Left ventricle myocardium superior (tissue), 1 donor: Measurements from ENCODE around the gene TSPEAR. TPM values are rescaled to one million over a fixed set of nuclear protein-coding genes. Genes with fewer than 3 reads are reported as not detected.
A peak's percentile ranks its signal among the peaks of the same experiment; 100 is the strongest.
"Not testable (repeated sequence)": the region's sequence is repeated elsewhere in the genome, so short reads cannot be mapped to it uniquely, and the experiment has no call there.

Source experiments
- ATAC-seq: fragments of 200-7000 bp; cut with Tn5 transposase; one replicate; pipeline ENCODE4 v1.9.1; 2020; ENCODE audit warnings: mild to moderate bottlenecking, moderate library complexity
- DNase-seq: peaks from one replicate; pipeline ENCODE4 v3.0.0-alpha.2; 2020
- intact Hi-C: fragments of 100-400 bp; cut with micrococcal nuclease; formaldehyde crosslinking; loops from one replicate; pipeline ENCODE4 v1.11.0; 2022
- total RNA-seq: library from RNA; stranded (reverse); fragmentation: NEBNext Ultra II Directional; extraction: Animal tissue kit (Norgen Biotek cat#: 25700); gene quantifications from one replicate; pipeline ENCODE4 v1.2.1, GENCODE V29; 2021
- donor health status: DM: no; HTN: yes; CAD: no; lungs with severe emphysema.

Gene TSPEAR
- total RNA-seq, 1 donor from 2014 or later = 2.7 TPM

DNA sequence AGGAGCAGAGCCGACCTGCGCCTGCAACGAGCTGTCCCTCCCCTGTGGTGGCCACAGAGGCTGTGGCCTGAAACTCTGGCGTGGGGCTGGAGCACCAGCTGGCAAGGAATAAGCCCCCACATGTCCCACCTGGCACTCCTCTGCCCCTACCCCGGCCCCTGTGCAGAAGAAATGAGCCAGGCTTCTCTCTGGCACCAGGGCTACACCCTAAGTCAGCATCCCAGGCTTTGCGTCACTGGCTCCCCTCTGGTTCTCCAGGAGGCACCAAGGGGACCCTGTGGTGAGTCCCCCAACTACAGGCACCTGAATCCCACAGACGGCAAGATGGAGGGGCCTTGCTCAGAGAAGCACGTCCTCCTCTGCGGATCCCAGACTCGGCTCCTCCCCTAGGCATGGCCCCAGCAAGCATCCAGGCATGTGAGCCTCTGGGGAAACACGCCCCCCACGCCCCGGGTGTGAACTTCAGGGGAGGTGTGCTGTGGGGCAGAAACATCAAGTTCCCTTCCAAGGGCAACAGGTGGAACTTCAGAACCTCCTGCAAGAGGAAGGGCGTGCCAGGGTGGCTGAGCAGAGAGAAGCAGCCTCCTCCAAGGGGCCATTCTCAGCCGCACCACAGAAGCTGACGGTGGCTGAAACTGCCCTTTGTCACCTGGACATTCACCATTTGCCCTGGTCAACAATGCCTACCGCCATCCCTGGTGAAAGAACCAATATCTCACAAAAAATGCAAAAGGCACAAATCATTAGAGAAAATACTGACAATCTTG is 108.1 kb downstream of the TSPEAR start:
- DNase-seq (no peak), ATAC-seq (no peak)
- intact Hi-C loops = no loop called here

DNA sequence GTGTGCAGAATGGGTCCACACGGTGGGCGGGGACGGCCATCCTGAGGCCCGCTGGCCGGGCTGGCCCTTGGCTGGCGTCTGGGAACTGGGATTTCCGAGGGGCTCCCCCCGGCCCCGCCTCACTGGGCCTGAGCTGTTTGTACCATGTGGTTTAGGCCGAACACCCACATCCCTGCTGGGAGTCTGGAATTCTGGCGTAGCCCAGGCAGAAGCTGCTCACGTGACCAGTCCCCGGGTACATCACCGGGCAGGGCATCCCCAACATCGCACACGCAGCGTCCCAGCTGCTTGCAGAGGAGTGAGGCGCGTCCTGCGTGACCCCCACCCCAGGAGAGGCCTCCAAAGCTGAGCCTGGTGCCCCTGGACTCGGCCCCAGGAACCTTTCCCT is 108.9 kb downstream of the TSPEAR start:
- intact Hi-C loops = no loop called here
- ATAC-seq (no peak), DNase-seq (no peak)

DNA sequence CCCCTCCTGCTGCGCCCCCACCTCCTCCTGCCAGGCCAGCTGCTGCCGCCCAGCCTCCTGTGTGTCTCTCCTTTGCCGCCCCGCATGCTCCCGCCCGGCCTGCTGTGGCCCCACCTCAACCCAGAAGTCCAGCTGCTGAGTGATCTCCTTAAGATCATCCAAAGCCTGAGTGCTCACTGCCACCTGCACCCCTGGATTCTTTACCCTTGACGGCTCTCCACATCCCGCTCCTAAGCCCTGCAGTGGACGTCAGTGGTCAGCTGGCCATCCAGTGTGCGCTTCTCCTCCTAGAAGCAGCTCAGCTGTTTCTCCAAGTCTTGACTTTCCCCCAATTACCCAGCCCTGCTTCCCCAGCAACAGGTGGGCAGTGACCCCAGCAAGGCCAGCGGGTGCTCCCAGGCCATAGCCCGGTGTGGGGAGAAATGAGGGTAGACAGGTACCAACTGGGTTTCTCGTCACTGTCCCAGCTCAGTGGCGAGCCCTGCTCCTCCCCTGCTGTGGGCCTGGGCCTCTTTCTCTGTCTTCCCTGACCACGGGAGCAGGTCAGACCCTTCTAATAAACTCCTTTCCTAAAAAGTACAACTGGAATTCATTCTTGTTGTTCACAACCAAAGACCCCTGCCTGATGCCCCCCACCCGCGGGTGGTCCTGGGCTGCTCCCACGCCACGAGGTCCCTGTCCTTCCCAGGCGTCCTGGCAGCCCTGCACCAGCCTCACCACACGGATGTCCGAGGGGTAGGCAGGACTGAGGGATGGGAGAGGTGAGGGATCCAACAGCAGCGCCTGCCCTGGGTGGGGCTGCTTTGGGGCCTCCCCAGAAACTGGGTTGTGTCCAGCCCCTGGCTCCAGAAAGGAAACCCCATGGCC is 109.5 kb downstream of the TSPEAR start:
- DNase-seq = no peak
- intact Hi-C loops = no loop called here

DNA sequence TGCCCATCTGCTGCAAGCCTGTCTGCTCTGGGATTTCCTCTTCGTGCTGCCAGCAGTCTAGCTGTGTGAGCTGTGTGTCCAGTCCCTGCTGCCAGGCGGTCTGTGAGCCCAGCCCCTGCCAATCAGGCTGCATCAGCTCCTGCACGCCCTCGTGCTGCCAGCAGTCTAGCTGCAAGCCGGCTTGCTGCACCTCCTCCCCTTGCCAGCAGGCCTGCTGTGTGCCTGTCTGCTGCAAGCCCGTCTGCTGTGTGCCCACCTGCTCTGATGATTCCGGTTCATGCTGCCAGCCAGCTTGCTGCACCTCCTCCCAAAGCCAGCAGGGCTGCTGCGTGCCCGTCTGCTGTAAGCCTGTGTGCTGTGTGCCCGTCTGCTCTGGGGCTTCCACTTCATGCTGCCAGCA is 110.3 kb downstream of the TSPEAR start:
- intact Hi-C loops, DNase-seq: not testable (repeated sequence)
- ATAC-seq = peak; percentile 21

More for the DNA sequence above, 109.5 kb downstream of the TSPEAR start:
- no peak for ATAC-seq

DNA sequence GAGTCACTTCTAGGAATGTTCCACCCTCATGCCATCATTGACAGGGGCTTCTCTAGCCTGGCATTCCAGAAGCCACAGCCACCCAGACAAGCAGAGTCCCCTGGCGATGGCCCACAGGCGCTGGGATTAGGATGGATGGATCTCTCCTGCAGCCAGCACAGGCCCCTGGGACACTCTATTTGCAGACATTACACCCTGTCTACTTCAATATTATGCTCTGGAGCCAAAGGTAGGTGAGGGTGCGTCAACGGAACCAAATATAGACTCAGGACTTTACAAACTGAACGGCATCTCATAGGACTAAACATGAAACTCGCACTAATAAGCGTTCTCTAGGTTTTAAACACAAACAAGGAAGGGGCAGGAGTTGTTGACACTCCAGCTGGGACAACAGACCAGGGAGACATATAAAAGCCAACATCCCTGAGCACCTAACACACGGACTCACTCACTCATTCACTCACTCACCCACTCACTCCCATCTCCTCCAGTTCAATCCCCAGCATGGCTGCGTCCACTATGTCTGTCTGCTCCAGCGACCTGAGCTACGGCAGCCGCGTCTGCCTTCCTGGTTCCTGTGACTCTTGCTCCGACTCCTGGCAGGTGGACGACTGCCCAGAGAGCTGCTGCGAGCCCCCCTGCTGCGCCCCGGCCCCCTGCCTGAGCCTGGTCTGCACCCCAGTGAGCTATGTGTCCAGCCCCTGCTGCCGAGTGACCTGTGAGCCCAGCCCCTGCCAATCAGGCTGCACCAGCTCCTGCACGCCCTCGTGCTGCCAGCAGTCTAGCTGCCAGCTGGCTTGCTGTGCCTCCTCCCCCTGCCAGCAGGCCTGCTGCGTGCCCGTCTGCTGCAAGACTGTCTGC is 111.0 kb downstream of the TSPEAR start, which contains the start of gene KRTAP10-7:
Gene KRTAP10-7, plus strand, starts transcription at position 480 of the 861 bp plus-strand sequence. Its CDS starts 25 bp downstream, at position 505.
- intact Hi-C loops, DNase-seq: not testable (repeated sequence)
- peak; percentile 51 for ATAC-seq

DNA sequence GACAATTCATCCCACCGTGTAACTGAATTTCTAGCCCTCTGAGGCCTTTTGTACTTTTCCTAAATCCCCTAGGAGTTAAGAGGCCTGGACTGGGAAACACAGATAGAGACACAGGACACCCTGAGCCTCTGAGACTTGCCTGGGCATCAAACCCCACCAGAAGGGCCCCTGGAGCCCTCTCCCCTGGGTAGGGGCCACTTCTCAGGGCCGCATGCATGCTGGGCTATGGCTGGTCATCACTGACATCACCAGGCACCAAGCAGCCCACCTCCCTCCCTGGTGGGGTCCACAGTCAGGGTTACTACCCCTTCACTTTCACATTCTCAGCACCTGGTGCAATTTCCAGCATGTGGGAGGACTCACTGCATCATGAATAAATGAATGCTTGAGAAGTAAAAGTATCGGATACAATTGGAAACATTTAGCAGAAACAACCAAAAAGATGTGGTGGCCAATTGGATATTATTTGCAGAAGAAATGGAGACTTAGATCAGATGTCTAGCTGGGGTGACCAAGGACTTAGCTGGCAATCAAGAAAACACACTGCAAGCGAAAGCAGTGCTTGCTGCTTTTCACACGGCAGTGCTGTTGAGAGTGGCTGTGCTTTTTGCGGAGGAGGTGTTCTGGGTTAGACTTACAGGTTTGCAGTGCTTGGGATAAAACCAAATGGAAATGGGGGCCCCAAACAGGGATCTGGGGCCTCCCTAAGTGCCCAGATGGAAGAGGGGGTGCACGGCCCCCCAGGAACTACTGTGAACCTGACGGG is 111.9 kb downstream of the TSPEAR start:
- ATAC-seq = no peak

DNA sequence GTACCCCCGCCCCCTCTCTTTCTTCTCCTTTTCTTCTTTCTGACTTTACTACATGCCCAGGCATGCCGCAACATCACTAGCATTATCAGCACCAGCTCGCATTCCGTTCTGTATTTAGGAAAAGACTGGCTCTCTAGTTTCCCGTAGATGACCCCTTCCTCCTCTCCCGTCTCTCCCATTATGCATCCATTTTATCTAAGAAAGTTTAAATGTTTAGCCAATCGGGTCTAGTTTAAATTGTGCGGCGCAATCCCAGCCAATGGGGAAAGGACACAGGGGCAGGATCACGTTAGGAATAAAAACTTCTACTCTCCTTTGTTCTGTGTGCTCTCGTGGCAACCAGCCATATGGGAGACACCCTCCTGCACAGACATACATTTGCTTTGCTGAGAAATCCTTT is 113.3 kb downstream of the TSPEAR start:
- DNase-seq = no peak
- intact Hi-C loops = no loop called here
- no peak for ATAC-seq

More for the DNA sequence above, 111.9 kb downstream of the TSPEAR start:
- intact Hi-C loops = no loop called here
- DNase-seq = no peak

DNA sequence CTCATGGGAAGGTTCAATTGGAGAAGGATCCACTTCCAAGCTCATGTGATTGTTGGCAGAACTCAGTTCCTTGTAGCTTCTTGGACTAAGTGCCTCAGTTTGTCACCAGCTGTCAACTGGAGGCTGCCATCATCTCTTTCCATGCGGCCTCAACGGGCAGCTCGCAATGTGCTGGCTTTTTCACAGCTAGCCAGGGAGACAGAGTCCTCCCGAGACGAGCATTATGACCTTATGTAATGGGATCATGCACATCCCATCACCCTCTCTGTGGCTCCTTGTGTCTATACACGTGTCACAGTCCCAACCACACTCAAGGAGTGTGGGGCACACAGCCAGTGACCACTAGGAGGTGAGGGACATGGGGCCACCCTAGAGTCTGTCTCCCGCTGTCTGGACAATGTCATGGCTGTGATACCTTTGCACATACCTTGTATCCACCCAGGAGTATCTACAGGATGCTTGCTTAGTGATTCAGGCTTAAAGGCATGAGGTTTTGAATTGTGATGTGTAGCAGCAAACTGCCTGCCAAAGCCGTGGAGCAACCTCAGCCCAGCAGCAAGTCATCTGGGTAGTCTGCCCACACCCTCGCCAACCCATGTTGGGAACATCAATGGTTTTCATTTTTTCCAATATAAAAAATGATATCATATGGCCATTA is 115.2 kb downstream of the TSPEAR start:
- no peak for DNase-seq
- intact Hi-C loops = no loop called here
- ATAC-seq = no peak

DNA sequence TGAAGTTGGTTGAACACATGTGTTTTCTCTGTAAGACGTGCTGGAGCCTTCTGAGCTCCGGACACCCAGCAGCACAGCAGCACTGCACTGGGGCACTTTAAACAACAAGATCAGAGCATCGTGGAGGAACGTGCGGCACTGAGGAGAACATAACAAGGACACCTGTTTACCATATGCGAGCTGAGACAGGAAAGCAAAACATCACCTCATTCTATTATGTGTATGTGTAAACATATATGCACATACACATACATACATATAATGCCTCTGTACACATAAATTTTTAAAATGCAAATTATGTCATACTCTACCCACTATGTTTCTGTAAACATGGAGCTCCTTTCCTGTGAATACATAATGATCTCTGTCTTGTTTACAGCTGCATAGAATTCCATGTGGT is 115.8 kb downstream of the TSPEAR start:
- intact Hi-C loops = no loop called here
- ATAC-seq (no peak), DNase-seq (no peak)

DNA sequence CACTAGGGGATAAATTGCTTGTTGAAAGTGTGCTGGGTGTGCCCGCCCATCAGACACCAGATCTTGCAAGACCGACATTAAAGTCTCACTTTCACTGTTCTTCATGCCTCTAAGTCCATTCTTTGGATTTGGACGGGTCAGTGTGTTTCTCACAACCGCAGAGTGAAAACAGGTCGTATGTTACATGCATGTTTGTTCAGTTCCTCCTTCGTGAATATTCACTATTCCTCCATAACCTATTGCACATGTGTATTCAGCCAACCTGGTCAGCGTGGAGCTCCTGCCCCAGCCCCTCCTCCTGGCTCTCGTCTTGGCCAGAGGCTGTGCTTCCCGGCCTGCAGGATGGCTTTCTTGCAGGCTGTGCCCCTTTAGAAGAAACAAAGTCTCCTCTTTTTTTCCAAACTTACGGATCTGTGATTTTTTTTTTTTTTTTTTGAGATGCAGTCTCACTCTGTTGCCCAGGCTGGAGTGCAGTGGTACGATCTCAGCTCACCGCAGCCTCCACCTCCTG is 116.9 kb downstream of the TSPEAR start:
- intact Hi-C loops = no loop called here
- ATAC-seq (no peak), DNase-seq (no peak)

DNA sequence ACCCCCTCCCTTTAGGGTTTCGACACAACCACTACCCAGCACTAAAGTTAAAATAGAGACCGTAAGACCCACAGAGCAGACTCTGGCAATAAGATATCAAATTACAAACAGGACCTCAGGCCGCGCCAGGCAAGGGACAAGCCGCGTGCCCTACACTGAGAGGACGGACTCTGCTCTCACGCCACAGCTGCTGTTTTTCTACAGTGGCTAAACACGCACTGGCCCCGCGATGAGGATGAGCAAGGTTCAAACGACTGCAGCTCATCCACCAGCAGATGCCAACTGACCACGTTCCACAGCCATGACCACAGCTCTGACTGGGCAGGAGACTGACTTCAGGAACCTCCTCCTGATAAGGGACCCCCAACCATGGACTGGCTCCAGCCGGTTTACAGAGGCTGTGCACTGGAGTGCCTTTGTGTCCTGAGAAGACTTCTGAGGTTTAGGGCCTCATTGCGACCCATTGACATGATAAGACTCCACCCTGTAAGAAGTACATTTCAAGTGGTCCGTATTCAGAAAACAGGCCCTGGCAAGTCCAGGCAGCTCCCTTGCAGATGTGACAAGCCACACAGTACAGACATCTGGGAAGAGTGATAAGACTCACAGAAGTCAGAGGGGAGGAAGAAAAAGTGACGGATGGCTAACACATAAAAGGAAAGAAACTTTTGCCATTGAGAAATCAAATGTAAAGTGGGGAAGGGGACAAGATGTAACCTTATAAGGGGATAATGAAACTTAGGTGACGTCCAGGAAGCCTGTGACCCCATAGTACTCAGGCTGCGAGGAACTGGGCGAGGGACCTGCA is 117.6 kb downstream of the TSPEAR start:
- ATAC-seq (peak; percentile 62), DNase-seq (peak; percentile 37)
- intact Hi-C loops = no loop called here

DNA sequence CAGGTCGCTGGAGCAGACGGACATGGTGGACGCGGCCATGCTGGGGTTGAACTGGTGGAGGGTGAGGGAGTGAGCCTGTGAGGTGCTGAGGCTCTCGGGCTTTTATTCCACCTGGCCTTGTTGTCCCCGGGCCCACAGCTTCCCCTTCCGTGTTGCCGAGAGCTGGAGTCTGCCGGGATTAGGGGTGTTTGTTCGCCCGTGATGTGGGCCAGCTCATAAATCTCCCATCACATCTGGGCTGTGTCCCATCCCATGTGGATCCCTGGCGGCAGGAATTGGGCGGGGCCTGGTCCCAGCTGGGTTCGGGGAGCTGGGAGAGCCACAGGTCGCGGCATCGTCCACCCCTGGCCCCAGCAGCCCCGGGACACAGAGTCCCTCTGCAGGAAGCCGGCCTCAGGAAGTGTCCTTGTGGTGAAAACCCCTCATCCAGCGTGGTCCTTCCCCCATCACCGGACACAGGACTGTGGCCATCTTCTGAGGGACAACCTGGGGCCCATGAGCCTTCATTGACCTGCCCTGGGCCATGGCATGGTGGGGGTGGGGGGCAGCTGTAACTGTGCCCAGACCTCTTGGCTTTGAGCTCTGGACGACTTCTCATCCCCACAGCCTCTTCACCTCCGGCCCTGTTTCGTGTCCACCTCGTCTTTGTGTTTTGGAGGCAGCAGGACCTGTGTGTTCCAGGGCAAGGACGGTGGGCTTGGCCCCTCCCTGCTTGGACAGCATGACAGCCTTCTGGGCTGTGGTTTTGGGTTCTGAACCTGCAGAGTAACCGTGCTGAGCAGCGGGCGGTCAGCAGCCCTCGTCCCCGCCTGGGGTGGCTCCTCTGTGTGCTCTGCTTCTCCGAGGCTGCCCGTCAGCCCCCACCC is 118.7 kb downstream of the TSPEAR start, which contains the start of gene KRTAP10-6:
Gene KRTAP10-6, minus strand, starts transcription at position 60 of the 866 bp plus-strand sequence. Its CDS starts 21 bp downstream, at position 39.
- intact Hi-C loops = no loop called here
- DNase-seq (no peak), ATAC-seq (peak; percentile 17)

DNA sequence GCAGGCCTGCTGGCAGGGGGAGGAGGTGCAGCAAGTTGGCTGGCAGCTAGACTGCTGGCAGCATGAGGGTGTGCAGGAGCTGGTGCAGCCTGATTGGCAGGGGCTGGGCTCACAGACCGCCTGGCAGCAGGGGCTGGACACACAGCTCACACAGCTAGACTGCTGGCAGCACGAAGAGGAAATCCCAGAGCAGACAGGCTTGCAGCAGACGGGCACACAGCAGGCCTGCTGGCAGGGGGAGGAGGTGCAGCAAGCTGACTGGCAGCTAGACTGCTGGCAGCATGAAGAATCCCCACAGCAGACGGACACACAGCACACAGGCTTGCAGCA is 119.6 kb downstream of the TSPEAR start:
- intact Hi-C loops, DNase-seq: not testable (repeated sequence)
- peak; percentile 58 for ATAC-seq

DNA sequence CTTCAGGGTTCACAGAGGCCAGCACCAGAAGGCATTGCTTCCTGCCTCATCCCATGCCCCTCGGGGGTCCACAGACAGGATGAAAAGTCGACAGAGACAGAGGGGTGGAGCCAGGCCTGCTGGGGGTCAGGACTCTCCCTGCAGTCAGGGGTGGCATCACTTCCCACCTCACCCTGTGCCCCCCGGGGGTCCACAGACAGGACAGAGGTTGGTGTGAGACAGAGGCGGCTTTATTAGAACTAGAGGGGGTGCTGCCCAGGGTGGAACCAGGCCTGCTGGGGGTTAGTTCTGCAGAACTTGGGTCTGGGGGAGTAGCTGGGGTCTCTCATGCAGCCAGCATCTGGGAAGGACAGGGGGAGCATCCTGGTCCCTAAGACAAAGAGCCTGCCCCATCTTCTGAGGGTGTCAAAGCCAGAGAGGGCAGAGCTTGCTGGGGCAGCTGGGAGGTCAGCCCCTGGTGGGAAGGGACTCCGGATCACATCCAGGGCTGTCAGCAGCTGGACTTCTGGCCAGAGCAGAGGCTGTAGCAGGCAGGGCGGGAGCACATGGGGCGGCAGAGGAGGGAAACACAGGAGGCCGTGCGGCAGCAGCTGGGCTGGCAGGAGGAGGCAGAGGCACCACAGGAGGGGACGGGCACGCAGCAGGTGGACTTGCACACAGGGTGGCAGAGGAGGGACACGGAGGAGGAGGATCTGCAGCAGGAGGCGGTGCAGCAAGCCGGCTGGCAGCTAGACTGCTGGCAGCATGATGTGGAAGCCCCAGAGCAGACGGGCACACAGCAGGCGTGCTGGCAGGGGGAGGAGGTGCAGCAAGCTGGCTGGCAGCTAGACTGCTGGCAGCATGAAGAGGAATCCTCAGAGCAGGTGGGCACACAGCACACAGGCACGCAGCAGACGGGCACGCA is 120.2 kb downstream of the TSPEAR start:
- intact Hi-C loops, DNase-seq: not testable (repeated sequence)
- ATAC-seq = peak; percentile 12

DNA sequence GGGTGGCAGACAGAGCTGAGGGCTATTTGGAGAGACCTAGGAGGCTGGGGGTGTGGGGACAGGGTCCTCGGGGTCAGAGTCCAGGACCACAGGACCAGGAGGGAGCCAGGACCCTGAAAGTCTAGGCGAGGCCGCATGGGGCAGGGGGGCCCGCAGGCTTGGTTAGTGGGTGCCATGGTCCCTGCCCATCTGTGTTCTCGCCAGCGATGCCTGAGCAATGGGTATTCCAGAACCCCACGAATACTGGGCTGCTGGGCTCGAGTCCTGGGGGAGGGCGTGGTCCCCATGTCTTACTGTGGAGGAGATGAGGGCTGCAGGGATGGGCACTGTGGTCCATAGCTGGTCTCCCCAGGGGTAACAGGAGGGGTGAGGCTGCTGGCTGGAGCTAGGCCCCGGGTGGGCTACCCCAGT is 121.1 kb downstream of the TSPEAR start:
- no peak for ATAC-seq
- intact Hi-C loops = no loop called here

More for the DNA sequence above, 121.1 kb downstream of the TSPEAR start:
- no peak for DNase-seq
